BLaER1 treated with 17β-estradiol and CSF1 and Interleukin-3, amounts not matched to agents 10 nM and 100 nM (cell line): ENCODE data around the gene SEMA5A.

Source experiments
- H3K27ac ChIP-seq, 11 experiments: shearing (Covaris generic); formaldehyde crosslinking; 2 replicates each; pipeline ENCODE4 v1.8.1; 2022
- H3K27me3 ChIP-seq, 11 experiments: shearing (Covaris generic); formaldehyde crosslinking; 2 replicates each; pipeline ENCODE4 v1.8.1; 2022
- H3K36me3 ChIP-seq, 11 experiments: shearing (Covaris generic); formaldehyde crosslinking; 2 replicates each; pipeline ENCODE4 v1.8.1; 2022
- H3K4me1 ChIP-seq, 10 experiments: shearing (Covaris generic); formaldehyde crosslinking; 2 replicates each; pipeline ENCODE4 v1.8.1; 2022
- H3K4me2 ChIP-seq, 11 experiments: shearing (Covaris generic); formaldehyde crosslinking; 2 replicates each; pipeline ENCODE4 v1.8.1; 2022
- H3K4me3 ChIP-seq, 10 experiments: shearing (Covaris generic); formaldehyde crosslinking; 2 replicates each; pipeline ENCODE4 v1.8.1; 2022
- H3K9ac ChIP-seq, 11 experiments: shearing (Covaris generic); formaldehyde crosslinking; 2 replicates each; pipeline ENCODE4 v1.8.1; 2022
- H3K9me3 ChIP-seq, 11 experiments: shearing (Covaris generic); formaldehyde crosslinking; replicated peaks in 1 of 11; 2 replicates each; pipeline ENCODE4 v1.8.1; 2022
- H4K20me1 ChIP-seq, 11 experiments: shearing (Covaris generic); formaldehyde crosslinking; 2 replicates each; pipeline ENCODE4 v1.8.1; 2022
- Cebpa-rat ChIP-seq, 11 experiments: shearing (Covaris generic); IDR thresholded peaks; 2 replicates each; pipeline ENCODE4 v1.8.1; 2022

The SEMA5A gene

GRCh38 chr5:9392625-9393024 lies 153.2 kb downstream of the SEMA5A start:
- H3K9me3 ChIP-seq, result no peaks in the 10 kb centered on the region
- no peaks in the 10 kb centered on the region for H4K20me1 ChIP-seq
- no peaks in the 10 kb centered on the region for H3K36me3 ChIP-seq
- H3K4me1 ChIP-seq, result no peaks in the 10 kb centered on the region
- no peak for TF ChIP-seq Cebpa-rat (IDR thresholded peaks at IDR 0.05)
- H3K27me3 ChIP-seq, result no peaks in the 10 kb centered on the region
- H3K4me3 ChIP-seq, result no peak overlapping the region
- no peak overlapping the region for H3K27ac ChIP-seq
- H3K4me2 ChIP-seq, result no peak overlapping the region
- H3K9ac ChIP-seq, result no peak overlapping the region

- no peaks in the 10 kb centered on the region for H4K20me1 ChIP-seq
- H3K4me2 ChIP-seq, result no peak overlapping the region
- H3K36me3 ChIP-seq, result no peaks in the 10 kb centered on the region
- no peak overlapping the region for H3K27ac ChIP-seq
- H3K9ac ChIP-seq, result no peak overlapping the region
- H3K27me3 ChIP-seq, result no peaks in the 10 kb centered on the region
- TF ChIP-seq Cebpa-rat (IDR thresholded peaks at IDR 0.05), result no peak
- H3K9me3 ChIP-seq, result no peaks in the 10 kb centered on the region
- no peaks in the 10 kb centered on the region for H3K4me1 ChIP-seq
- no peak overlapping the region for H3K4me3 ChIP-seq
These were observed 154.8 kb downstream of the SEMA5A start for GRCh38 chr5:9391080-9391479.

- no peak for TF ChIP-seq Cebpa-rat (IDR thresholded peaks at IDR 0.05)
- Histone ChIP-seq H3K9me3 (no peaks in the 10 kb centered on the region), H3K4me1 (no peaks in the 10 kb centered on the region)
These were observed 155.8 kb downstream of the SEMA5A start for GRCh38 chr5:9390113-9390512.

GRCh38 chr5:9388941-9389674 lies 156.8 kb downstream of the SEMA5A start:
- H3K27me3 ChIP-seq, result no peaks in the 10 kb centered on the region
- TF ChIP-seq Cebpa-rat (IDR thresholded peaks at IDR 0.05), result no peak
- H3K9ac ChIP-seq, result no peak overlapping the region
- H3K4me2 ChIP-seq, result no peak overlapping the region
- no peak overlapping the region for H3K27ac ChIP-seq
- no peaks in the 10 kb centered on the region for H3K4me1 ChIP-seq
- no peak overlapping the region for H3K4me3 ChIP-seq
- H3K9me3 ChIP-seq, result no peaks in the 10 kb centered on the region
- H4K20me1 ChIP-seq, result no peaks in the 10 kb centered on the region
- no peaks in the 10 kb centered on the region for H3K36me3 ChIP-seq

More at GRCh38 chr5:9390113-9390512, 155.8 kb downstream of the SEMA5A start:
- Histone ChIP-seq H3K36me3 (no peaks in the 10 kb centered on the region), H3K4me3 (no peak overlapping the region), H3K4me2 (no peak overlapping the region), H3K27me3 (no peaks in the 10 kb centered on the region), H3K9ac (no peak overlapping the region), H3K27ac (no peak overlapping the region), H4K20me1 (no peaks in the 10 kb centered on the region)

- H3K27me3 ChIP-seq, result no peaks in the 10 kb centered on the region
- no peaks in the 10 kb centered on the region for H3K4me1 ChIP-seq
- H3K4me2 ChIP-seq, result no peak overlapping the region
- no peaks in the 10 kb centered on the region for H3K36me3 ChIP-seq
- H3K4me3 ChIP-seq, result no peak overlapping the region
- TF ChIP-seq Cebpa-rat (IDR thresholded peaks at IDR 0.05), result no peak
- no peaks in the 10 kb centered on the region for H4K20me1 ChIP-seq
- no peaks in the 10 kb centered on the region for H3K9me3 ChIP-seq
- no peak overlapping the region for H3K9ac ChIP-seq
- H3K27ac ChIP-seq, result no peak overlapping the region
These were observed 158.0 kb downstream of the SEMA5A start for GRCh38 chr5:9387879-9388278.

- no peak overlapping the region for H3K4me3 ChIP-seq
- H3K4me1 ChIP-seq, result no peaks in the 10 kb centered on the region
- H3K27me3 ChIP-seq, result no peaks in the 10 kb centered on the region
- no peak overlapping the region for H3K27ac ChIP-seq
- no peak for TF ChIP-seq Cebpa-rat (IDR thresholded peaks at IDR 0.05)
- H3K36me3 ChIP-seq, result no peaks in the 10 kb centered on the region
- no peak overlapping the region for H3K4me2 ChIP-seq
- no peak overlapping the region for H3K9ac ChIP-seq
- H3K9me3 ChIP-seq, result no peaks in the 10 kb centered on the region
- no peaks in the 10 kb centered on the region for H4K20me1 ChIP-seq
These were observed 158.9 kb downstream of the SEMA5A start for GRCh38 chr5:9386945-9387344.

- Histone ChIP-seq H3K4me2 (no peak overlapping the region), H3K4me1 (no peaks in the 10 kb centered on the region), H4K20me1 (no peaks in the 10 kb centered on the region), H3K27ac (no peak overlapping the region), H3K9me3 (no peaks in the 10 kb centered on the region), H3K9ac (no peak overlapping the region), H3K36me3 (no peaks in the 10 kb centered on the region), H3K4me3 (no peak overlapping the region), H3K27me3 (no peaks in the 10 kb centered on the region)
- no peak for TF ChIP-seq Cebpa-rat (IDR thresholded peaks at IDR 0.05)
These were observed 163.4 kb downstream of the SEMA5A start for GRCh38 chr5:9382522-9382921.

GRCh38 chr5:9381464-9381863 lies 164.4 kb downstream of the SEMA5A start:
- no peak overlapping the region for H3K4me3 ChIP-seq
- H3K27me3 ChIP-seq, result no peaks in the 10 kb centered on the region
- no peaks in the 10 kb centered on the region for H4K20me1 ChIP-seq
- H3K27ac ChIP-seq, result no peak overlapping the region
- H3K9ac ChIP-seq, result no peak overlapping the region
- H3K4me1 ChIP-seq, result no peaks in the 10 kb centered on the region
- no peak for TF ChIP-seq Cebpa-rat (IDR thresholded peaks at IDR 0.05)
- H3K4me2 ChIP-seq, result no peak overlapping the region
- H3K9me3 ChIP-seq, result no peaks in the 10 kb centered on the region
- H3K36me3 ChIP-seq, result no peaks in the 10 kb centered on the region

- Histone ChIP-seq H3K4me1 (no peaks in the 10 kb centered on the region), H3K27me3 (no peaks in the 10 kb centered on the region), H3K27ac (no peak overlapping the region), H3K36me3 (no peaks in the 10 kb centered on the region), H3K4me3 (no peak overlapping the region), H3K9me3 (no peaks in the 10 kb centered on the region), H3K9ac (no peak overlapping the region), H3K4me2 (no peak overlapping the region), H4K20me1 (no peaks in the 10 kb centered on the region)
- TF ChIP-seq Cebpa-rat (IDR thresholded peaks at IDR 0.05), result no peak
These were observed 165.8 kb downstream of the SEMA5A start for GRCh38 chr5:9380109-9380508.

- no peaks in the 10 kb centered on the region for H4K20me1 ChIP-seq
- no peak overlapping the region for H3K4me2 ChIP-seq
- no peak overlapping the region for H3K9ac ChIP-seq
- no peaks in the 10 kb centered on the region for H3K4me1 ChIP-seq
- H3K27me3 ChIP-seq, result no peaks in the 10 kb centered on the region; a peak in 1 of 22 replicates
- H3K4me3 ChIP-seq, result no peak overlapping the region
- no peak overlapping the region for H3K27ac ChIP-seq
- TF ChIP-seq Cebpa-rat (IDR thresholded peaks at IDR 0.05), result peak in 5 of 11 experiments; percentile 14 to 84 (median 32); a peak in 5 of 22 replicates
- H3K36me3 ChIP-seq, result no peaks in the 10 kb centered on the region
- H3K9me3 ChIP-seq, result no peaks in the 10 kb centered on the region
These were observed 169.3 kb downstream of the SEMA5A start for GRCh38 chr5:9376363-9377117.
